CD14-positive monocyte (primary cell): ENCODE measurements around the gene ATP6V1D. TPM values are rescaled to one million over a fixed set of nuclear protein-coding genes. Genes with fewer than 3 reads are reported as not detected.

Source experiments
- DNase-seq, 3 donors: peaks; one replicate each; pipeline ENCODE4 v3.0.0-alpha.2; 2011 to 2022
- H2AFZ ChIP-seq: 2 replicates; pipeline ENCODE4 v1.6.0; 2012; ENCODE audit warnings: mild to moderate bottlenecking, low read depth, low read length, inconsistent platforms; ENCODE audit not compliant: insufficient read depth, poor library complexity, severe bottlenecking
- H3K27ac ChIP-seq, 2 donors: 1 replicate in 1 of 2; 2 replicates in 1 of 2; pipeline ENCODE4 v1.5.1; 2012 to 2013; ENCODE audit warnings: low read length in 2 of 2, control low read depth in 1 of 2, inconsistent platforms in 1 of 2, low read depth in 1 of 2, mild to moderate bottlenecking in 1 of 2
- H3K27me3 ChIP-seq, 2 donors: one replicate each; pipeline versions ENCODE4 v1.6.0 to v1.6.1; 2011 to 2013; ENCODE audit warnings: low read length in 2 of 2; ENCODE audit not compliant: control insufficient read depth in 2 of 2, insufficient read depth in 2 of 2
- H3K36me3 ChIP-seq, 2 donors: replicated peaks in 1 of 2; 1 replicate in 1 of 2; 2 replicates in 1 of 2; pipeline versions ENCODE4 v1.5.1 to v1.6.1; 2012 to 2013; ENCODE audit warnings: low read length in 2 of 2, control low read depth in 1 of 2, inconsistent platforms in 1 of 2, mild to moderate bottlenecking in 1 of 2; ENCODE audit not compliant: insufficient read depth in 2 of 2, control insufficient read depth in 1 of 2
- H3K4me1 ChIP-seq, 2 donors: 1 replicate in 1 of 2; 2 replicates in 1 of 2; pipeline versions ENCODE4 v1.5.1 to v1.6.1; 2012 to 2013; ENCODE audit warnings: low read length in 2 of 2, control low read depth in 1 of 2, inconsistent platforms in 1 of 2, mild to moderate bottlenecking in 1 of 2, moderate library complexity in 1 of 2; ENCODE audit not compliant: insufficient read depth in 2 of 2, control insufficient read depth in 1 of 2
- H3K4me2 ChIP-seq: replicated peaks from 2 replicates; pipeline ENCODE3; 2012; ENCODE audit warnings: low read length, moderate library complexity, mild to moderate bottlenecking; ENCODE audit not compliant: poor library complexity, severe bottlenecking; ENCODE audit errors: extremely low read depth
- H3K4me3 ChIP-seq, 3 experiments: fragments of 200-600 bp in 1 of 3; sonication (generic) in 1 of 3; replicated peaks in 1 of 3; 1 replicate in 2 of 3; 2 replicates in 1 of 3; pipeline ENCODE4 v1.5.1; 2011 to 2013; ENCODE audit warnings: low read length in 3 of 3, mild to moderate bottlenecking in 3 of 3, control low read depth in 2 of 3, low read depth in 2 of 3, inconsistent platforms in 1 of 3, moderate library complexity in 1 of 3
- H3K79me2 ChIP-seq: 2 replicates; pipeline ENCODE4 v1.6.0; 2012; ENCODE audit warnings: mild to moderate bottlenecking, control low read depth, inconsistent platforms, low read length, moderate library complexity; ENCODE audit not compliant: insufficient read depth
- H3K9ac ChIP-seq: 2 replicates; pipeline ENCODE4 v1.6.0; 2017; ENCODE audit warnings: low read length, mild to moderate bottlenecking; ENCODE audit not compliant: insufficient read depth, poor library complexity, severe bottlenecking
- H3K9me3 ChIP-seq, 2 donors: replicated peaks in 1 of 2; 1 replicate in 1 of 2; 2 replicates in 1 of 2; pipeline versions ENCODE4 v1.5.1 to v1.6.1; 2012 to 2013; ENCODE audit warnings: low read length in 2 of 2, control low read depth in 1 of 2; ENCODE audit not compliant: control insufficient read depth in 1 of 2, insufficient read depth in 1 of 2
- H4K20me1 ChIP-seq: 2 replicates; pipeline ENCODE4 v1.6.0; 2012; ENCODE audit warnings: mild to moderate bottlenecking, low read length, control low read depth, moderate library complexity; ENCODE audit not compliant: insufficient read depth
- H3K27ac Mint-ChIP-seq, 7 donors: one replicate each; pipeline ENCODE4 v1.8.0; 2020; ENCODE audit warnings: mild to moderate bottlenecking in 7 of 7, mixed read lengths in 7 of 7, moderate library complexity in 6 of 7, inconsistent platforms in 2 of 7
- H3K27me3 Mint-ChIP-seq, 3 donors: one replicate each; pipeline ENCODE4 v1.8.0; 2021 to 2022; ENCODE audit warnings: low read depth in 3 of 3, mild to moderate bottlenecking in 3 of 3, mixed read lengths in 3 of 3, moderate library complexity in 3 of 3, inconsistent platforms in 1 of 3
- H3K36me3 Mint-ChIP-seq, 2 donors: one replicate each; pipeline ENCODE4 v1.8.0; 2020; ENCODE audit warnings: mixed read lengths in 2 of 2, inconsistent platforms in 1 of 2, mild to moderate bottlenecking in 1 of 2
- H3K4me1 Mint-ChIP-seq: one replicate; pipeline ENCODE4 v1.8.0; 2020; ENCODE audit warnings: mild to moderate bottlenecking, mixed read lengths
- H3K4me3 Mint-ChIP-seq, 2 donors: one replicate each; pipeline ENCODE4 v1.8.0; 2020; ENCODE audit warnings: mild to moderate bottlenecking in 2 of 2, mixed read lengths in 2 of 2, moderate library complexity in 1 of 2
- H3K9me3 Mint-ChIP-seq, 7 donors: one replicate each; pipeline ENCODE4 v1.8.0; 2020 to 2022; ENCODE audit warnings: mixed read lengths in 7 of 7, mild to moderate bottlenecking in 6 of 7, moderate library complexity in 6 of 7, inconsistent platforms in 2 of 7
- WGBS: methylation state at CpG from one replicate; pipeline ENCODE4 v1.1.5; 2013; ENCODE audit warnings: missing lambda C conversion rate; ENCODE audit not compliant: insufficient coverage; 5-methylcytosine and 5-hydroxymethylcytosine counted together
- intact Hi-C, 2 donors: fragments of 100-400 bp; cut with micrococcal nuclease; formaldehyde crosslinking; loops; one replicate each; pipeline versions ENCODE4 v1.15.0 to v1.15.1; 2023
- polyA plus RNA-seq, 3 donors: library from polyadenylated mRNA; depleted of rRNA in 1 of 3; unstranded in 2 of 3; stranded (reverse) in 1 of 3; fragments of 300-500 nt in 2 of 3; fragments of >200 nt in 1 of 3; fragmentation: Illumina TruSeq in 2 of 3; gene quantifications; 1 replicate in 2 of 3; 2 replicates in 1 of 3; pipeline ENCODE4 v1.2.3, GENCODE V29; 2012 to 2021
- TF ChIP-seq, protein P1 (sequence below): fragments of 200-600 bp; IDR thresholded peaks from one replicate; pipeline ENCODE4 v1.8.0; 2022; ENCODE audit warnings: antibody characterized with exemption, mild to moderate bottlenecking

The ATP6V1D gene
- polyA plus RNA-seq, 3 donors = 18.4 to 122 (median 94.1) TPM

DNA sequence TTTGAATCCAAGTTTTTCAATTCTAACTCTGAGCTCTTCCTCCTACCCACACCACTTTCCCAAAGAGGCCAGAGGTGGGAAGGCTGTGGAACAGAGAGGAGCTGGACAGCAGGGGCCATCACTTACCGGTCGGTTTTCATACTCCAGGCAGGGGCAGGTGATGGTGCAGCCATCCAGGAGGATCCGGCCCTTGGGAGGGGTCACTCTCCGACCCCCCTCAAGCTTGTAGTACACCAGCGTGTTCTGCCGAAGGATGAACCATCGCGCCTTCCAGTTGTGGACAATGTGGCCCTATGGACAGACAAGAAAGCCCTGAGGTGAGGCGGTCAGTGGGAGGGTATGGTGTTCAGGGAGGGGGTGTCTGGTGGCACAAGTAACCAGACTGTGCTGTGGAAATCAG is 37.9 kb upstream of the ATP6V1D start:
- Histone ChIP-seq H3K79me2 (no peaks in the 10 kb centered on the region), H3K4me2 (no peak overlapping the region), H2AFZ (no peak overlapping the region), H3K9ac (no peak overlapping the region), H4K20me1 (no peaks in the 10 kb centered on the region), H3K27ac (no peak overlapping the region), H3K9me3 (no peaks in the 10 kb centered on the region), H3K27me3 (no peaks in the 10 kb centered on the region), H3K4me1 (no peaks in the 10 kb centered on the region), H3K36me3 (no peaks in the 10 kb centered on the region), H3K4me3 (no peak overlapping the region)
- intact Hi-C loops = no loop called here
- Mint-ChIP-seq H3K4me3 (no peak overlapping the region), H3K27ac (no peak overlapping the region), H3K4me1 (no peaks in the 10 kb centered on the region), H3K9me3 (peaks cover 0 to 1% (median 0%) of the 10 kb centered on the region in 7 donors), H3K27me3 (peaks cover 3 to 11% (median 10%) of the 10 kb centered on the region in 3 donors), H3K36me3 (no peaks in the 10 kb centered on the region)
- TF ChIP-seq, protein P1, sequence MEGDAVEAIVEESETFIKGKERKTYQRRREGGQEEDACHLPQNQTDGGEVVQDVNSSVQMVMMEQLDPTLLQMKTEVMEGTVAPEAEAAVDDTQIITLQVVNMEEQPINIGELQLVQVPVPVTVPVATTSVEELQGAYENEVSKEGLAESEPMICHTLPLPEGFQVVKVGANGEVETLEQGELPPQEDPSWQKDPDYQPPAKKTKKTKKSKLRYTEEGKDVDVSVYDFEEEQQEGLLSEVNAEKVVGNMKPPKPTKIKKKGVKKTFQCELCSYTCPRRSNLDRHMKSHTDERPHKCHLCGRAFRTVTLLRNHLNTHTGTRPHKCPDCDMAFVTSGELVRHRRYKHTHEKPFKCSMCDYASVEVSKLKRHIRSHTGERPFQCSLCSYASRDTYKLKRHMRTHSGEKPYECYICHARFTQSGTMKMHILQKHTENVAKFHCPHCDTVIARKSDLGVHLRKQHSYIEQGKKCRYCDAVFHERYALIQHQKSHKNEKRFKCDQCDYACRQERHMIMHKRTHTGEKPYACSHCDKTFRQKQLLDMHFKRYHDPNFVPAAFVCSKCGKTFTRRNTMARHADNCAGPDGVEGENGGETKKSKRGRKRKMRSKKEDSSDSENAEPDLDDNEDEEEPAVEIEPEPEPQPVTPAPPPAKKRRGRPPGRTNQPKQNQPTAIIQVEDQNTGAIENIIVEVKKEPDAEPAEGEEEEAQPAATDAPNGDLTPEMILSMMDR = no peak
- 94% methylated on average over 8 of the region's 9 CpGs for WGBS
- no peak for DNase-seq

DNA sequence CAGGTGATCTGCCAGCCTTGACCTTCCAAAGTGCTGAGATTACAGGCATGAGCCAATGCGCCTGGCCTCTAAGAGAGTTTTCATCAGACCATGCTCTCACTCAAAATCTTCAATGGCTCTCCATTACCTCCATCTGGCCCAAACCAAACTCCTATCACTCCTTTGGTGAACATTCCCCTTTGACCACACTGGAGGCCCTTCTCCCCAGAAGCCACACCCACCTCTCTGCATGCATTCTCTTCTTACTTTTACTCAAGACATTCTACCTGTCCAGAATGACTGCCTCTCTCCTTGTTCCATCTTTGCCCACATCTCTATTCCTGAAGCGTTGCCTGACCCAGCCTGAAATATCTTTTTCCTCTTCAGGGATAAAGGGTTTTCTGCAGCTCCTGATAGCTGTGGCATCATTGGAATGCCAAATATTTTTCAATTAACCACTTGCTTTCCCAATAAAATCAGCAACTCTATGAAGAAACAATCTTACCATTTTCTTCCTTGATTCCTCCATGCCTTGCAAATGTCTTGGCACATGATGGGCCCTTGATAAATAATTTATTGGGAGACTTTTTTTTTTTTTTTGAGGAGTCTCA is 36.9 kb upstream of the ATP6V1D start:
- no peaks in the 10 kb centered on the region for H3K9me3 ChIP-seq
- 90% methylated on average over 2 of the region's 2 CpGs for WGBS
- no peaks in the 10 kb centered on the region for H3K4me1 ChIP-seq
- no peaks in the 10 kb centered on the region for H3K36me3 ChIP-seq
- intact Hi-C loops = no loop called here
- no peak overlapping the region for H3K4me2 ChIP-seq
- H3K4me3 ChIP-seq = no peak overlapping the region
- H3K79me2 ChIP-seq = no peaks in the 10 kb centered on the region
- TF ChIP-seq, protein P1 = no peak
- no peak overlapping the region for H3K27ac ChIP-seq
- no peak overlapping the region for H2AFZ ChIP-seq
- H3K36me3 Mint-ChIP-seq = no peaks in the 10 kb centered on the region
- H3K27me3 Mint-ChIP-seq = peaks cover 3 to 11% (median 10%) of the 10 kb centered on the region in 3 donors
- H3K9me3 Mint-ChIP-seq = peaks cover 0 to 1% (median 0%) of the 10 kb centered on the region in 7 donors
- H4K20me1 ChIP-seq = no peaks in the 10 kb centered on the region
- no peaks in the 10 kb centered on the region for H3K27me3 ChIP-seq
- no peak overlapping the region for H3K4me3 Mint-ChIP-seq
- no peak overlapping the region for H3K27ac Mint-ChIP-seq
- H3K9ac ChIP-seq = no peak overlapping the region
- no peaks in the 10 kb centered on the region for H3K4me1 Mint-ChIP-seq
- DNase-seq = no peak
